Lung microvascular endothelial cell (primary cell): ENCODE data around the gene PLCB1. TPM values are rescaled to one million over a fixed set of nuclear protein-coding genes. Genes with fewer than 3 reads are reported as not detected.
A peak's percentile ranks its signal among the peaks of the same experiment; 100 is the strongest.

Experiments
- DNase-seq, 2 donors: peaks; one replicate each; pipeline versions ENCODE4 v3.0.0 to v3.0.0-alpha.2; 2010; ENCODE audit warnings: low read depth in 2 of 2
- total RNA-seq: library from RNA; depleted of rRNA; stranded (reverse); fragments of >200 nt; gene quantifications from 2 replicates; pipeline ENCODE4 v1.2.1, GENCODE V29; 2014

Gene PLCB1
- total RNA-seq, 1 donor from 2014 or later, result 12.3 TPM

DNA sequence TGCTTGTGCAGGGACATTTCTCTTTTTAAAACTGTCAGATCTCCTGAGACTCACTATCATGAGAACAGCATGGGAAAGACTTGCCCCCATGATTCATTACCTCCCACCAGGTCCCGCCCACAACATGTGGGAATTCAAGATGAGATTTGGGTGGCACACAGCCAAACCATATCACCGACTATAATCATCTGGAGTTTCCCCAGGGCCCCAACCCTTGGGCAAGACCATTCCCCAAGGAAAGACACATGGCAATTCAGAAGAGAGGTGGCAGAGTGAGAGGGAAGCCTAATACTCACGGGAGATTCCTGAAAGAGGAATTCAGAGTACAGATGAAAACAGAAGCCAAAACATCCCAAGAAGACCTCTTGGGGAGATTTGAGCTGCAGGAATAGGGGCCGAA is 645.8 kb downstream of the PLCB1 start:
- DNase-seq, result no peak

GRCh38 chr20:8778387-8778786 is 646.3 kb downstream of the PLCB1 start:
- DNase-seq, result no peak

DNA sequence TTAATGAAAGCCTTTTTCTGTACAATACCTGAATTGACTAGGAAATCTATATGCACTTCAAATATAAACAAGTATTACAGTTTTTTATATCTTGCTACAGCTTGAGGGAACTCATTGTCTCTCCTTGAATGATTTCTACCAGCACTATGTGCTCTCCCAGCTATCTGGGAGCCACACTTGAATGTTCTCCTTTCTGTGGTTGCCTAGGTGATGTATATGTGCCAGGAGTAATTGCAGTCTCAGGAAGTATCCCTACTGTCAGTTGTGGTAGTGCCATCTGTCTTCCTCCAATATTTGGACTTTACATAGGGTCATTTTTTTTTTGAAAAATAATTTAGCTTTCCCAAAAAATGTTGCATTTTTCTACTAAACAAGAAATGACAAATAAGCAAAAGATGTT is 648.8 kb downstream of the PLCB1 start:
- DNase-seq, result no peak

DNA sequence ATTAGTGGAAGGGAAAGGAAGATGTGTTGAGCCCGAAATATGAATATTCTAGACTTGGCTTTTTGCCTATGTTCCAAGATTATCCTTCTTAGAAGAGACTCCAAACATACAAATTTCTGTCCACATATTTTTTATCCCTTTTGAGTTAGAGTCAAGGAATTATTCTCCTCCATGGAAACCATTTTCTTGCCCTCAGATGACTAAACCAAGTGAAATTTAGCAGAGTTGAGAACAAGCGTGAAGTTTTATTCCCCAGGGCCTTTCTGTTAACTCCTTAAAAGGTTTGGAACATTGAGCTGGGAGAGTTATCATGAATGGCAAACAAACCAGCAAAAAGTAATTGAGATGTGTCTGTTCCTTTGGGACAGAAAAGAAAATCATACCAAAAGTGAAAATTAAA is 650.7 kb downstream of the PLCB1 start:
- DNase-seq, result no peak

GRCh38 chr20:8783734-8784133 is 651.7 kb downstream of the PLCB1 start:
- DNase-seq, result no peak

- DNase-seq, result no peak
Measured at GRCh38 chr20:8786383-8786782, 654.3 kb downstream of the PLCB1 start.

DNA sequence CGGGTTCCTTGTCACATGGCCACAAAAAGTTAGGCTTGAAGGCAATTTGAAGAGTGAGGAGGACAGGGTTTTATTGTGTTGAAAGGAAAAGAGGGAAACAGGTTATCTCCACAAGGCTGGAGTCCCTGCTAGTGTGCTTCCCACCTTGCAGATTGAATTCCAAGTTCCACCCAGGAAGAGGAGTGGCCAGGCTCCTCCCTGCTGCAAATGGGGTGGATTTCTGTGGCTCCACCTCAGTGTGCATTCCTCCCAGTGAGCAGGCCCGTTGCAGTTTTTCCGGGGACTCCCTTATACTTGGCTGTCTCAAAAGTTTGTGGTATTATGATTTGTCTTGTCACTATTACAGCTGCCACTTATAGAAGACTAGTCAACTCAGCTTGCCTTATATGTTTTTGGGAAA is 655.0 kb downstream of the PLCB1 start:
- no peak for DNase-seq

- DNase-seq, result no peak
Measured at GRCh38 chr20:8788275-8788674, 656.2 kb downstream of the PLCB1 start.

DNA sequence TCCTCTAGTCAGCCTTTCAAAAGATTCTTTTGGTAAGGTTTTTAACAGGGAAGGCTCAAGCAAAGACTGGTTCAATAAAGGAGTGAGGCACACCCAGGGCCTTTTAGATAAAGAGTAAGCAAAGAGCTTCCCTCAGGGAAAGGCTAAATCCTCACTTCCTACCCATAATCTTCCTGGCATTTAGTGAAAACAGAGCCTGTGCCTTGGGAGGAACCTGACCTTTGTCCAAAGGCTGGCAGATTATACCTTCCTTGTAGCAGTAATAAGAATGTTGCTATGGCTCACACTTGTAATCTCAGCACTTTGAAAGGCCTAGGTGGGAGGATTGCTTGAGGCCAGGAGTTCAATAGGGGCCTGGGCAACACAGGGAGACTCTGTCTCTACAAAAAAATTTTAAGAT is 656.8 kb downstream of the PLCB1 start:
- no peak for DNase-seq

DNA sequence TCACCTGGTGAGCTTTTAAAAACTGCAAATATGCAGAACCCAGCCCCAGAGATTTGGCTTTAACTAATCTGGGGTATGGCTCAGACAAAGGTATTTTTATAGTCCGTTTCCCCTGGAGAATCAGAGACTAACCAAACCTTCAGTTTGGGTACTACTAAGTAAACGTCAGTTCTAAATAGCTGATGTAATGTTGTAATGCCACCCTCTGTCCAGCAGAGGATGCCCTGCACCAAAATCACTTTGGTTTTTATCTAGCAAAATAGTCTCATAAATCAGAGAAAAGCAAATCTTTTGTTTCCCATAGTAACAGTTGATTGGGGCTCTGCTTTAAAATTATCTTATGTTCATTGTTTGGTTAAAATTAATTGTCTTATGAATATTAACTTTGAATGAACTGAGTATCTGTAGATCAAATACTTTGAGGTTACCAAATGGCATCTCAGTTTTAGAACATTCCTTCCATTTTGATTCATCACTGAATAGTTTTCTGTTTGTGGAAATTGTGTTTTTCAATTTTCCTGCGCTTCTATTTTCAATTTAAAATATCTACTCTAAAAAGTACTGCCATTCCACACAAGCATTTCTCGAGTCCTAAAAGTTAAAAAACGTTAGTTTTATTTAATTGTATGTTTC is 658.5 kb downstream of the PLCB1 start:
- peak; percentile 60 to 80 for DNase-seq

DNA sequence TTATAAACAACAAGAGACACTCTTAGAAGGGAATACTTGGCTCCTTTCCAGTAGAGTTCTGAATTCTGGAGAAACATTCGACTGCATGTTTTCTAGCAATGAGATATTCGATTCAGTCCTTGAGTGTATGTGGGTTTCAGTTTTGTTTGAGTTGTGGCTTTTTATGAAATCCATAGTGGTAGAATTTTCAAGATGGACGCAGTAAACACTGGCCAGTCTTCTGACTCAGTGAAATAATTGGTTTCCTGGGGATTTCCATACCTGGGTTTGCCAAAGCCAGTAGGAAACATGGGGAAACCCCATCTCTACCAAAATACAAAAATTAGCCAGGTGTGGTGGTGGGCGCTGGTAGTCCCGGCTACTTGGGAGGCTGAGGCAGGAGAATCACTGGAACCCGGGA is 663.3 kb downstream of the PLCB1 start:
- peak in 1 of 2 donors; percentile 15 for DNase-seq

GRCh38 chr20:8796088-8796660 is 664.1 kb downstream of the PLCB1 start:
- DNase-seq, result peak in 1 of 2 donors; percentile 8

DNA sequence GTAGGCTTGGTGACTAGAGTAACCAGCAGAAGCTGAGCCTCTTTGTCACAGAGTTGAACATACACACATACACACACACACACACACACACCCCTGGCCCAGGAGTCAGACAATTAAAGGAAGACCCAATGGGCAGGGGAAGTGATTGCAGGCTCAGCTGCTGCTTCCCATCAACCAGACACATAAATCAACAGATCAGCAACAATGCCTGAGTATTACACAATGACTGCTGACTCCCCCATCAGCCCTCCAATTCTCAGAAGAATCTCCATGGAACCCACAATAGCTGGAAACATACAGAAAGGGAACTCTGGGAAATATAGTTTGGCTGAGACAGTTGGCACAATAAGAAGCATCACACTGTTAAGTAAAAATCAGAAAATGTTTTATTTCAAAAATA is 666.4 kb downstream of the PLCB1 start:
- peak; percentile 85 for DNase-seq

GRCh38 chr20:8800089-8800488 is 668.0 kb downstream of the PLCB1 start:
- no peak for DNase-seq

DNA sequence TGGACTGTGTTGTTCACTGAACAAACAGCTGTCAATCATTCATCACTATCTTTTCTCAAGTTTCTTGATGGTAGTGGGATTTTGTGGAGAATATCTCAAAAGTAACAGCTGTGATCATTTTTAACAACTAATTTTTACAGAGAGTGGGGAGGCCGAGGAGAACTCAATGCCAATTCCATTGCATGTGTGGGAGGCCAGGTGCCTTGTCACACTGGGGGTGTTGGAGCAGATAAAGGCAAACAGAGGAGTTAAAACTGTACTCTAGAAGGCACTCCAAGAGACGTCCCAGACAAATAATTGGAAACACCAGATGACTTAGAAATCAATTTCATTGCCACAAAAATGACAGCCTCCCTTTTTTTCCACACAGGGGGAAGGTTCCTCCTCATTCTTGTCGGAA is 669.6 kb downstream of the PLCB1 start:
- DNase-seq, result no peak

DNA sequence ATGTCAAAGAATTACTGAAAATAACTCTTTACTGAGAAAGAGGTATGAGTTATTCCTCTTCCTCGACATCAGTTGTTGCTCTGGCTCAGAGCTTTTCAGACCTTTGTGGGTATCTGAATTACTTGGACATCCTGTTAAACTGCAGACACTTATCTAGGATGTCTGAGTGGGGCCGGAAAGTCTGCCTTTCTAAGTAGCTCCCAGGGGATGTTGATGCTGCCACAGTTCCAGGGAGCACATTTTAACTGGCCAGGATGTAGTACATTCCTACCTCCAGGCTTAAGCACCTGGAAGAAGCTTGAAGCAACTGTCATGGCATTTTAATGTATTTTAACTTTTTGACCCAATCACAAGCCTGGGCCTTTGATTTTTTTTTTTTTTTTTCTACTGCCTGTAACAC is 671.0 kb downstream of the PLCB1 start:
- peak in 1 of 2 donors; percentile 36 for DNase-seq

DNA sequence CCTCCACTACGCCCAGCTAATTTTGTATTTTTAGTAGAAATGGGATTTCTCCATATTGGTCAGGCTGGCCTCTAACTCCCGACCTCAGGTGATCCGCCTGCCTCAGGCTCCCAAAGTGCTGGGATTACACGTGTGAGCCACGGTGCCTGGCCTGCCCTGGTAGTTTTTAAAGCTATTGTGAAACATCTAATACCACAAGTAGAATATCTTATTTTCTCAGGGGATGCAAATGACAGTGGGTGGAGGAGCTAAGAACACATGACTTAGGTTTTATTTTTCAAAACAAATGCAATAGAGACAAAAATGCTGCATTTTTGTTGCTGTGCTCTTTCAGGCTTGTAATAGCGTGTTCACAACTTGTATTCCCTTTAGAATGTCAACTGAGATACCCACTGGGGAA is 671.9 kb downstream of the PLCB1 start:
- DNase-seq, result no peak

DNA sequence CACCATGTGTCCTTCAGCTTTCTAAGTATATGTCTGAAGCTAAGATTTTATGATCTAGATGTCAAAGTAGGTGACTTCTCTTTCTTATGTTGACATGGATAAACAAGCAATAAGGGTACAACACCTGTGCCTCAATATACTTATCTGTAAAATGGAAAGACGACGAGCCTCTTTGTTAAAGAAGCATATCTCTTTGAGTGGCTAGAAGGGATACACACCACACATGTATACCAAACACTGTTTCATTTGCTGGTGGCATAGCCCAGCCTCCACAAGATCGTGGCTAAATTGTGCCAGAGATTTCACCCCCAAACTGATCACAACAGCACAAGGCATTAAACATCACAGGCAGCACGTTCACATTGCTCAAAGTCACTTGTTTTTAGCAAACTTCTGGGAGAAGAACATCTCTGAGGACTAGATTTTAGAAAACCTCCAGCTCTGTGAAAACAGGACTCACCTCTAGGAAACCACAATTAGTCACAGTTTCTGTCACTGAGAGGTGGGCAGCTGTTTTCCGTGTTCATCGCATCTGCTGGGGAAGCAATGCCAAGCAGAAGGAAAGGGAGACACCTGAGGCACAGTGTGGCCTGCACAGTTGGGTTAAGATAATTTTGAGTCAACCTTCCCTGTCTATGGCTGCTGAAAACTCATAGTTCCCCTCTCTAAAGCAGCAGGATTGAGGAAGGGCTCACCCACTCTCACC is 673.8 kb downstream of the PLCB1 start:
- DNase-seq, result no peak

DNA sequence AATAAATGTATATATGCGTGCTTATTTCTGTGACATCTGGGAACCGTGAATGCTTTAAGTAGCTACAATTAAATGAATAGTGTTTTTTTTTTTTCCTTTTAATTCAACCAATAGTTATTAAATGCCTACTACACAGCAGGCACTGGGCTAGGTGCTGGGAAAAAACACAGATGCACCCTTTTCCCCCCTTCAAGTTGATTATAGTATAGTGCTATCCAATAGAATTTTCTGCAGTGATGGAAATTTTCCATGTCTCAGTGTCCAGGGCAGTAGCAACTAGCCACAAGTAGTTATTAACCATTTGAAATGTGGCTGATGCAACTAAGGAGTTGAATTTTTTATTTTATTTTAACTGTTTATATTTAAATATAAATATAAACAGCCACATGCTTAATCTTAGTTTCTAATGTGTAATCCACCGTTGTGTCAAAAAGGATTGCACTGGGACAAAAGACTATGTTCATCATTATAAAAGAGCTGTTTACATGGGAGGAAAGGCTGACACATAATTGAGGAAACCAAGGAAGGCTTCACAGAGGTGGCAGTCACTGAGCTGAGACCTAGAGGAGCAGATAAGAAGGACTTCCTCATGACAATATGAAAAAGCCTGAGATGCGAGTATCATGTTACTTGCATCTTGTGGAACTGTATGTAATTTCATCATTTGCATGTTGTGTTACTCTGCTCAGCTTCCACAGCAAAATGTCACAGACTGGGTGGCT is 675.6 kb downstream of the PLCB1 start:
- no peak for DNase-seq

GRCh38 chr20:8808202-8808535 is 676.1 kb downstream of the PLCB1 start:
- no peak for DNase-seq

- no peak for DNase-seq
Measured at GRCh38 chr20:8809107-8809953, 677.3 kb downstream of the PLCB1 start.
